Inflammatory macrophage treated with lipopolysaccharide for 4 hours (primary cell): ENCODE data around the gene CIC.
"Not testable (repeated sequence)": the region's sequence is repeated elsewhere in the genome, so short reads cannot be mapped to it uniquely, and the experiment has no call there.

Experiments
- DNase-seq: peaks from one replicate; pipeline ENCODE4 v3.0.0-alpha.2; 2020

CIC gene

GRCh38 chr19:42315024-42315423 lies 46.0 kb downstream of the CIC start:
- DNase-seq = no peak

DNA sequence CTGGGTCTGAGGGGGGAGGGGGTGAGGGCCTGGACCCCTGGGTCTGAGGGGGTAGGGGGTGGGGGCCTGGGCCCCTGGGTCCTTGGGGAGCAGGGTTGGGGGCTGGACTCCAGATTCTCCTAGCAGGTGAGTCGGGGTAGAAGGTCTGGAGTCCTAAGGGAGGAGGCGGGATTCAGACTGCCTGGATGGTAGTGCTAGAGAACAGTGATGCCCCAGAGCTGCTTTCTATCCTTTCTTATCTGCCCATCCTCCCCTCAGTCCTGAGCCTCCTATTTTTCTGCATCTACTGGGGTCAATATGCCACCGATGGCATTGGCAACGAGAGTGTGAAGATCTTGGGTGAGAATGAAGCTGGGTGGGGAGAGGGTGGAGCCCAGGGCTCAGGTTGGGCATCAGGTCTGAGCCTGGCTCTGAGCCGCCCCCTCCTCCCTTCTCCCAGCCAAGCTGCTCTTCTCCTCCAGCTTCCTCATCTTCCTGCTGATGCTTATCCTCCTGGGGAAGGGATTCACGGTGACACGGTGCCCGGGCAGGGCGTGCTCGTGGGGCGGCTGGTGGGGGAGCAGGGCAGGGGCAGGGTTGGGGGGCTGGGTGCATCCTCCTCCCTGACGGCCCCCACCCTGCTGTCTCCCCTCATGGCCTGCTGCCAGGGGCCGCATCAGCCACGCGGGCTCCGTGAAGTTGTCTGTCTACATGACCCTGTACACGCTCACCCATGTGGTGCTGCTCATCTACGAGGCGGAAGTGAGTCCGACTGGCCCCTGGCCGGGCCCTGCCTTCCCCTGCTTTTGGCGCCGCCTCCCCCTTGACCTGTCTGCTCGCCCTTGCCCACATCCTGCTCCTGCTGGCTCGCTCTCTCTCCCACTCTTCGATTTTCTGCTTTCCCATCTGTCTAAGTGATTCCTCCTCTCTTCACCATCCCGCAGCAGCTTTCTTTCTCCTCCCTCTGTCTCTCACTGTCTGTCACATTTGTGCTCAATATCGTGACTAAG lies 47.5 kb downstream of the CIC start:
- DNase-seq = peak; percentile 33

DNA sequence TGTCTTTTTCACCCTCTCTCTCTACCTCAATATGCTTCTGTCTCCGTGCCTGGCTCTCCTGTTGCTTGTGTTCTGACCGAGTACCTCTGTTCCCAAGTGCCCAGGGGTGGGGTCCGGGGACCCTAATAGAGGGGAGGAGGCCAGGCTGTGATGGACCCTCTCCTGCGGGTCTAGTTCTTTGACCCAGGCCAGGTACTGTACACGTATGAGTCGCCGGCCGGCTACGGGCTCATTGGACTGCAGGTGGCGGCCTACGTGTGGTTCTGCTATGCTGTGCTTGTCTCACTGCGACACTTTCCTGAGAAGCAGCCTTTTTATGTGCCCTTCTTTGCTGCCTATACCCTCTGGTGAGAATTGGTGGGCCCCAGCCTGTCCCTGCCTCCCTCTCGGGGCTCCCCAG lies 48.5 kb downstream of the CIC start:
- no peak for DNase-seq

DNA sequence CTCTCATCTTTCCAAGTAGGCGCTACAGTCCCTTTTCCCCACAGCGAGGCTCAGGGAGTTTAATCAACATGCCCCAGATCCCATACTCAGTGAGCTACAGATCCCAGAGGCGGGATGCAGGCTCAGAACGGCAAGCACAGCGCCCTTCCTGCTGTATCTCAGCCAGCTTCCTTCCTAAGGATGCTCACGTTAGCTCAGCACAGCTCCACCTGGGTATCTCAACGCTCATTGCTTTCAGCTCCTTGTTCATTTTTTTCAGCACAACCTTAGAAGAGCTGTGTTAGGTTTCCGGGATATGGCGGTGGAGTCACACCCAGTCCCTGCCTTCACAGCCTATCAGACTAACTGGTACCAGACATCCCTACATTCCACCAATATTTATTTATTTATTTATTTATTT lies 53.3 kb downstream of the CIC start:
- DNase-seq = no peak

DNA sequence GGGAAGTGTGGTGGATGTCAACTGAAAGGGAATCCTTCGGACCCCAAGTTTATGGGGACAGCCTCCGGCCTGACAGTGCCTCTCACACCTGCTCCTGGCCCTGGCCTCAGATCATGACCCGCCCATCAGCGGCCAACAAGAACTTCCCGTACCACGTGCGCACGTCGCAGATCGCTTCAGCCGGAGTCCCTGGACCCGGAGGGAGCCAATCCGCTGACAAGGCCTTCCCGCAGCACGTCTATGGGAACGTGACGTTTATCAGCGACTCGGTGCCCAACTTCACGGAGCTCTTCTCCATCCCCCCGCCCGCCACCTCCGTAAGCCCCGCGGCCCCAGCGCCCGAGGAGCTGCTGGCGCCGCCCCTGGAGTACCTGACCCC lies 54.4 kb downstream of the CIC start:
- DNase-seq = no peak

DNA sequence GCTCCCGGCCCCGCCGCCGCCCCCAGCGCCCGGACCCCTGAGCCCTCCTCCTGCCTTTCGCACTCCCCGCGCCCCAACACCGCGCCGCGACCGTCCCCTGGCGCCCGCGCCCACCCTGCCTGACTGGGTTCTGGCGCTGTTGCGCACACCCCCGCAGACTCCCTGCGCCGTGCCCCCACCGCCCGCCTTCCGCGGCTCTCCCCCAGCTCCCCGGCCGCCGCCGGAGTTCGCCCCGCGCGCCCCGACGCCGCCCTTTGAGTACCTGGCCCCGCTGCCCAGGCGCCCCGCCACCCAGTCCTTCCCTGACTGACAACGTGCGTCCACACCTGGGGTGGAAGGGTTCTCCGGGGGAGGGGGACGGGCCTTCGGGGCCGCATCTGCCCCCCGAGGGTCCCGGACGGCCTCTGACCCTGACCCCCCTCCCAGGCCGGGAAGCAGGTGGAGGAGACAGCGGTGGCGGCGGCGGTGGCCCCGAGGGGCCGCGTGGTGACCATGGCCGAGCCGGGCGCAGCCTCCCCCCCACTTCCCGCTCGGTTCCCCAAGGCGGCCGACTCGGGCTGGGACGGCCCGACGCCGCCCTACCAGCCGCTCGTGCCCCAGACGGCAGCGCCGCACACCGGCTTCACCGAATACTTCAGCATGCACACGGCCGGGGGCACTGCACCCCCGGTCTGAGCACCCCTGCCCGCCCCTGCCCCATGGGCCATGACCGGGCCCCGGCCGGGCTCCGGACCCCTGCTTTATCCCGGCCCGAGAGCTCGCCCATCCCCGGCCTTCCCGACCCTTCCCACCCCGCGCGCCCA lies 55.0 kb downstream of the CIC start:
- peak; percentile 28 for DNase-seq

GRCh38 chr19:42324655-42325307 lies 55.7 kb downstream of the CIC start:
- no peak for DNase-seq

DNA sequence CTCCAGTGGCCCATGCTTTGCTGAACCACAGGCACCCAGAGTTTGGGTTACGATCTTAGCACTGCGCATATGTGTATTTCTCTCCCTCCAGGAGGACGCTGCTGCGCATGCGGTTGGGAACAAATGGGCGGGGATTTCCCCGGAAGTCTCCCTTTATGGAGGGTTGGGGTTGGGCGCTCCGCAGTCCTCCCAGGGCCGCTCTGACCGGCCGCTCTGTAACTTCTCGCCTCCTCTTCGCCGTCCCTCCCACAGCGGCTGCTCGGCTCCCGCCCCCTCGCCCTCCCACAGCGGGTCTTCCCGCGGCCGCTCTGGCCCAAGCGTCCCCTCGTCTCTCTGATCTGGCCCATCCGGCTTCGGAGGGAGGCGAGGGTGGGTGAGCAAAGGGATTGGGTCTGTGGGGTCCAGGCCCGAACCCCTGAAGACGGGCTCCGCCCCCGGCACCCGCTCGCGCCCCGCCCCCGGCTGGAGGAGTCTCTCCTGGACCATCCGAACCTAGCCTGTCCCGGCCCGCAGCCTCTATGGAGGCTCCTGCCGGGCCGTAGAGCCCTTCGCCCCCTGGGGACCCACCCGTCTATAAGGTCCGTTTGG lies 56.4 kb downstream of the CIC start, which contains the start of gene MEGF8:
MEGF8 (plus strand) TSS at position 328 of the 588 bp plus-strand sequence. CDS start 609 bp downstream, outside the sequence.
- peak; percentile 99 for DNase-seq

GRCh38 chr19:42325896-42326771 lies 57.1 kb downstream of the CIC start:
- peak; percentile 19 for DNase-seq

- no peak for DNase-seq
These were observed 57.9 kb downstream of the CIC start for GRCh38 chr19:42326969-42327368.

GRCh38 chr19:42327381-42327780 lies 58.3 kb downstream of the CIC start:
- no peak for DNase-seq

GRCh38 chr19:42328106-42328505 lies 59.1 kb downstream of the CIC start:
- DNase-seq = no peak

GRCh38 chr19:42328854-42329253 lies 59.8 kb downstream of the CIC start:
- no peak for DNase-seq

DNA sequence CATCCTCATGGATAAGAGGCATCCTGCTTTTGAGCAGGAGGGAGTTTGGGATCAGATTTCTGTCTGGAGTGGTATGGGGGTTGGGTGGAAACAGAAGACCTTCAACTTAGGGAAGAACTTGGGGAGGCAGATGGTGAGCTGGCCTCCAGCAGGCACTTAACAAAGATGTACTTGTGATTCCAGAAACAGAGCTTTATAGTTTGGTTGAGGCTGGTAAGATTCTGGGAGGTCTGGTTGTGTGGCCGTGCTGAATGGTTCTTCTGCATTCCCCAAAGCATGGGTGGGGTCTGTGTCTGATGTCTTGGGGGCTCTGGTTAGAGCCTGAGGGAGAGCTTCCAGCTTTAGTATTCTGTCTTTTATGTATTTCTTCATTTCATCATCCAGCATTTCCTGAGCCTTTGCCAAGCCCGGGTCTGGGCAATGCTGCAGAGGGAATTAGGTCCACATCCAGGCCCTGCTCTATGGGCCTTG lies 61.2 kb downstream of the CIC start:
- no peak for DNase-seq

GRCh38 chr19:42331333-42331732 lies 62.3 kb downstream of the CIC start:
- not testable (repeated sequence) for DNase-seq

DNA sequence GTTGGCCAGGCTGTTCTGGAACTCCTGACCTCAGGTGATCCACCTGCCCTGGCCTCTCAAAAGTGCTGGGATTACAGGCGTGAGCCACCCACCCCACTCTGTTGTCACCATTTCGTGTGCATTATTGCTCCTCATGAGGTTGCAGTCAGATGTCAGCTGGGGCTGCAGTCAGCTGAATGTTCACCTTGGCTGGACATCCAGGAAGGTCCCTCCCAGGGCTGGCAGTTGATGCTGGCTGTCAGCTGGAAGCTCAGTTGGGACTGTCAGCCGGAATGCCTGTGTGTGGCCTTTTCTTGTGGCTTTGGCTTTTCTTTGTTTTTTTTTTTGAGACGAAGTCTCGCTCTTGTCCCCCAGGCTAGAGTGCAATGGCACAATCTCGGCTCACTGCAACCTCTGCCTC lies 63.0 kb downstream of the CIC start:
- no peak for DNase-seq

- no peak for DNase-seq
These were observed 64.0 kb downstream of the CIC start for GRCh38 chr19:42333018-42333417.

DNA sequence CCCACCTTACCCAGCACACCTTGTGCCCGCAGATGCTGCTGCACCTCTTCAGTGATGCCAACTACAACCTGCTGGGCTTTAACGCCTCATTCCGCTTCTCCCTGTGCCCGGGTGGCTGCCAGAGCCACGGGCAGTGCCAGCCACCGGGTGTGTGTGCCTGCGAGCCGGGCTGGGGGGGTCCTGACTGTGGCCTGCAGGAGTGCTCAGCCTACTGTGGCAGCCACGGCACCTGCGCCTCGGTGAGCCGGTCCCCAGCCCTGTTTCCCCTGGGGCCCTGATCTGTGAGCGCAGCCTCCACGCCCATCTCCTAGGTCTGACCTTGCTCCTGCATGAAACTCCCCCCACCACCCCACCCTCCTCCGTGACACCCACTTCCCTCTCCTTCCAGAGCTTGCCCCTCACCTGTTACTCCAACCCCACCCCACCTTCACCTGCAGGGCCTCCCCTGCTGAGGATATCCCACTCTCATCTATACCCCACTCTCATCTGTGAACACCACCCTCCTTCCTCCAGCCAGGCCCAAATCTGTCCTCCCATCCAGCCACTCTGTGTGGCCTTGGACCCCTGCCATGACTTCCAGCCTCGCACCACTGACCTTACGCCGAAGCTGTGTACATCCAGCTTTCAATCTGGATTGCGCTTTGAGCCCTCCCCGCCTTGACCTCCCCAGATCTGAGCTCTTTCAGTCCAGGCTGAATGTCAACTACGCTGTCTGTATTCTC lies 65.1 kb downstream of the CIC start:
- DNase-seq = no peak

- DNase-seq = no peak
These were observed 65.8 kb downstream of the CIC start for GRCh38 chr19:42334697-42335373.

DNA sequence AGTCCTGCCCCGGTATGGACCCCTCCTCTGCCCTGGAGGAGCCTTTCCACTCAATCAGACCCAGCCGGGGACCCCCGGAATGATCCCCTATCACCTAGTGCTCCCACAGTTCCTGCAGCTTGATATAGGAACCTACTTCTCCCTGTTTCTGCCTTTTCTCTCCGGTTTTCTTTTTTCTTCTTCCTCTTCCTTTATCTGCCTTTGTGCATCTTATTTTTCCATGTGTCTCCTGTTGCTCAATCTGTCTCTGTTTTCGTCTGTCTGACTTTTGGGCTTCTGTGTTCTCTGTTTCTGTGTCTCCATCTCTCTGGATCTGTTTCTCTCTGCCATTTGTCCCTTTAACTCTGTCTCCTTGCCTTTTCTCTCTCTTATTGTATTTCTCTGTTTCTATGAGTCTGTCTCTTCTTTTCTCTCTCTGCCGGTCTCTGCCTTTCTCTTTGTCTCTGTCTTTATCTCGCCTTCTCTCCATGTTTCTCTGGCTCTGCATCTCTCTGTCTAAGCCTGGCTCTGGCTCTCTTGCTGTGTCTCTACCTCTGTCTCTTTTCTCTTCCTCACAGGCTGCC lies 66.4 kb downstream of the CIC start:
- DNase-seq = no peak
